NCI-H748 (cell line): Measurements from ENCODE around the gene SPATA9.

ENCODE experiments used
- DNase-seq: peaks from one replicate; lab custom pipeline; 2025; ENCODE audit not compliant: unreplicated experiment; lab: John Stamatoyannopoulos, UW

The SPATA9 gene

GRCh38 chr5:95621839-95622629 is 60.8 kb downstream of the SPATA9 start:
- no peak for DNase-seq

DNA sequence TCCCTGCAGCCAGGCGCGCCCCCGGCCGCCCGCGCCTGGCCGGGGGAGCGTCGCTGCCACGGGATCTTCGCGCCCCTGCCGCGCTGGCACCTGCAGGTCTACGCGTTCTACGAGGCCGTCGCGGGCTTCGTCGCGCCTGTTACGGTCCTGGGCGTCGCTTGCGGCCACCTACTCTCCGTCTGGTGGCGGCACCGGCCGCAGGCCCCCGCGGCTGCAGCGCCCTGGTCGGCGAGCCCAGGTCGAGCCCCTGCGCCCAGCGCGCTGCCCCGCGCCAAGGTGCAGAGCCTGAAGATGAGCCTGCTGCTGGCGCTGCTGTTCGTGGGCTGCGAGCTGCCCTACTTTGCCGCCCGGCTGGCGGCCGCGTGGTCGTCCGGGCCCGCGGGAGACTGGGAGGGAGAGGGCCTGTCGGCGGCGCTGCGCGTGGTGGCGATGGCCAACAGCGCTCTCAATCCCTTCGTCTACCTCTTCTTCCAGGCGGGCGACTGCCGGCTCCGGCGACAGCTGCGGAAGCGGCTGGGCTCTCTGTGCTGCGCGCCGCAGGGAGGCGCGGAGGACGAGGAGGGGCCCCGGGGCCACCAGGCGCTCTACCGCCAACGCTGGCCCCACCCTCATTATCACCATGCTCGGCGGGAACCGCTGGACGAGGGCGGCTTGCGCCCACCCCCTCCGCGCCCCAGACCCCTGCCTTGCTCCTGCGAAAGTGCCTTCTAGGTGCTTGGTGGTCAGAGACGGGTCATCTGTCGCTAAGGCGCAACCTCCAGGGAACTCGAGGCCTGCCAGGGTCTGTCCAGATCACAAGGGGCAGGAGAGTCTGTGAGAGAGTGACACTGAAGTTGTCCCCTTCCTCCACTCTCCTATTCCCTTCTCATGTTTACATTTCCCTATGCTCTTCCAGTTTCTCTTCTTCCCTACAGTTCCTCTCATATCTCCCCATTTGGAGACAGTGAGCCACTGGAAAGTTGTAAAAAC is 61.6 kb downstream of the SPATA9 start:
- peak; percentile 81 for DNase-seq

GRCh38 chr5:95620030-95620869 is 62.5 kb downstream of the SPATA9 start, which contains the start of gene GPR150:
Gene GPR150, plus strand, starts transcription at chr5:95620087. Its CDS starts 189 bp downstream, at chr5:95620276.
- DNase-seq = peak; percentile 78

GRCh38 chr5:95619514-95620029 is 63.2 kb downstream of the SPATA9 start:
- DNase-seq = no peak

DNA sequence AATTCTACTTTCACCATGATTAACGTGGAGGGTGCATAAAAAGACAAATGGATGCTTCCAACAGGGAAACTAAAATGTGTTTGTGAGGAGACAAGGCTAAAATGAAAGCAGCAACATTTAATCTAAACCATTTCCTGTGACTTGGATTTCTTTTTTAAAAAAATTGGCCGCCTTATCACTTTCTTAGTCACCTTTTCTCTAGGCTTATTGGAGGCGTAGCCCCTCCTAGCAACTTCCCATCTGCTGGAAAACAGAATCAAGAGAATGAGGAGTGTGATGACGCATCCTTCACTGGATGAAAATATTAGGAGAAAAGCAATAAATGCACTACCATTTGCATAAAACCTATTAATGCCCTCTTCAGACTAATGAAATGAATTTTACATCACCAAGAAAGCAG is 63.7 kb downstream of the SPATA9 start:
- DNase-seq = no peak

DNA sequence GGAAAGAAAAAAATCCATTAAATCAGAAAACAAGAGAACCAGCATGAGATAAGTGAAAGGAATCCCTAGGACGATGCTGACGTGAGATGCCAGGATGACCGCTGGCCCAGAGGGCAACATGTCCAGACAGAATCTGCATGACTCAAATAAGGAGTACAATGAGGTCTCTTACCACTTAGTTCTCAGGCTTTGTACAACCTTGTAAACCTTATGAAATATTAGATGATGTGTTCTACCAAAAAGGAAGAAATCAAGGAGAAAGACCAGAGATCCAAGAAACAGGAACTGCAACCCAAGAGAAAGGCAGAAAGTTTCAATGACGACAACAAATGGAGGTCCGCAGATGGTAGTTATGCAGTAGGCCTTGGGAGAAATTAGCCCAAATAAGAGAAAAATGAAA is 65.7 kb downstream of the SPATA9 start:
- no peak for DNase-seq

GRCh38 chr5:95615164-95615467 is 67.7 kb downstream of the SPATA9 start:
- no peak for DNase-seq

GRCh38 chr5:95613514-95613913 is 69.3 kb downstream of the SPATA9 start:
- DNase-seq = no peak

DNA sequence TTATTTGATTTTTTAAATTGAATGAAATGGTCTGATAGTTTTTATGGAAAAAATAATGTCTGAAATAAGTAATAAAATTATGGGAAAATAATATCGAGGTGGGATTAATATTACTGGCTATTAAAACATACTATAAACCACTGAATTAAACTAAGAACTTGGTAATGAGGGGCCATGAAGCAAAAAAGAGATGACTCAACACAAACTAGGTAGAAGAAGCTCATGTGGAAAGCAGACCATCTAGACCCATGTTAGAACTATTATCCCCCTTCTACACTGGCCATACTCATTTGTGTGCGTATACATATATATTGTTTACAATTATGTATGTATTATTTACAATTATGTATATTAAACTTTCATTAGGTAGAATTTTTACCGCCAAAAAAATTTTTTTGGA is 71.4 kb downstream of the SPATA9 start:
- DNase-seq = no peak

GRCh38 chr5:95610546-95610945 is 72.2 kb downstream of the SPATA9 start:
- DNase-seq = no peak

DNA sequence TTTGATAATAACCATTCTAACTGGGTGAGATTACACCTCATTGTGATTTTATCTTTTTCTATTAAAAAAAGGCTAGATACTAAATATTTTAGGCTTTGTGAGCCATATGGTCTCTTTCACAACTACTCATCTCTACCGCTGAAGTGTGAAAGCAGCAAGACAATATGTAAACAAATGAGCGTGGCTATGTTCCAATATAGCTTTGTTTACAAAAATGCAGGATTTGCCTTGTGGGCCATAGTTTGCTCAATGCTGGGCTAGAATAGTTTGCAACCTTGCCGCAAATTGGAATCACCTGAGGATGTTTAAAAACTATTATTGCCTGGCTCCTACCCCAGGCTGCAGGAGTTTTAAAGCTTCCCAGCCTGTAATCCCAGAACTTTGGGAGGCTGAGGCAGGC is 73.1 kb downstream of the SPATA9 start:
- no peak for DNase-seq
